K562 (cell line): Measurements from ENCODE around the gene SRSF6. TPM values are rescaled to one million over a fixed set of nuclear protein-coding genes. Genes with fewer than 3 reads are reported as not detected.

Experiments
- CBX3 ChIP-seq, 2 experiments: IDR thresholded peaks; 1 replicate in 1 of 2; 2 replicates in 1 of 2; pipeline ENCODE4 v1.6.1; 2012; ENCODE audit warnings: inconsistent platforms in 2 of 2, low read length in 2 of 2, borderline replicate concordance in 1 of 2, control low read depth in 1 of 2
- DMBX1 ChIP-seq: fragments of 250-450 bp; sonication (Bioruptor Pico); IDR thresholded peaks from 2 replicates; pipeline ENCODE4 v1.8.0; 2022; ENCODE audit warnings: inconsistent platforms, mild to moderate bottlenecking, moderate library complexity, borderline replicate concordance
- E2F5 ChIP-seq: sonication (generic); formaldehyde crosslinking; IDR thresholded peaks from 2 replicates; pipeline ENCODE4 v1.8.0; 2022; ENCODE audit warnings: mild to moderate bottlenecking, missing genetic modification reagents
- ILF3 ChIP-seq: fragments of 450-650 bp; IDR thresholded peaks from 2 replicates; pipeline ENCODE4 v1.6.1; 2018; ENCODE audit warnings: antibody characterized with exemption, mild to moderate bottlenecking, moderate library complexity, borderline replicate concordance
- PCBP1 ChIP-seq: fragments of 200-400 bp; formaldehyde crosslinking; IDR thresholded peaks from 2 replicates; pipeline ENCODE4 v1.6.1; 2018; ENCODE audit warnings: mild to moderate bottlenecking, low read depth, low read length; ENCODE audit not compliant: poor library complexity, severe bottlenecking
- RBM39 ChIP-seq: fragments of 200-400 bp; formaldehyde crosslinking; optimal IDR thresholded peaks from 2 replicates; pipeline ENCODE3; 2018; ENCODE audit warnings: low read depth, low read length
- SRSF1 ChIP-seq: fragments of 200-400 bp; formaldehyde crosslinking; IDR thresholded peaks from 2 replicates; pipeline ENCODE4 v1.6.1; 2017; ENCODE audit warnings: mild to moderate bottlenecking, low read depth, low read length, moderate library complexity
- TEAD1 ChIP-seq, 2 experiments: fragments of 450-650 bp in 1 of 2; sonication (generic) in 1 of 2; formaldehyde crosslinking; IDR thresholded peaks; 2 replicates each; pipeline versions ENCODE4 v1.4.0 to v1.8.0; 2020 to 2022; ENCODE audit warnings: mild to moderate bottlenecking in 2 of 2, missing genetic modification reagents in 1 of 2
- ZKSCAN8 ChIP-seq: fragments of 200-800 bp; sonication (Bioruptor generic); IDR thresholded peaks from 2 replicates; pipeline ENCODE4 v1.6.1; 2016; ENCODE audit warnings: missing genetic modification characterization, missing compliant biosample characterization
- ZNF717 ChIP-seq: fragments of 250-450 bp; sonication (Bioruptor Pico); IDR thresholded peaks from 2 replicates; pipeline ENCODE4 v1.5.0; 2021
- ZNF75A ChIP-seq: fragments of 450-650 bp; formaldehyde crosslinking; IDR thresholded peaks from 2 replicates; pipeline ENCODE4 v1.4.0; 2020; ENCODE audit warnings: mild to moderate bottlenecking
- polyA plus RNA-seq, 8 experiments: library from polyadenylated mRNA; depleted of rRNA in 4 of 8; stranded (reverse) in 5 of 8; unstranded in 3 of 8; fragments of >200 nt; fragmentation: Nextera tagmentation in 2 of 8; fragmentation: Illumina TruSeq in 1 of 8; extraction: Ambion mirVana in 2 of 8; extraction: Trizol in 1 of 8; gene quantifications; 2 replicates each; pipeline versions ENCODE4 v1.2.1 to v1.2.3, GENCODE V29; 2011 to 2014; ENCODE audit warnings: inconsistent platforms in 1 of 8, missing spikeins in 1 of 8
- total RNA-seq, 7 experiments: library from RNA; depleted of rRNA in 6 of 7; stranded (reverse); fragments of >200 nt in 6 of 7; fragmentation: Illumina TruSeq in 2 of 7; extraction: Trizol in 2 of 7; gene quantifications; 2 replicates each; pipeline versions ENCODE4 v1.2.1 to v1.2.3, GENCODE V29; 2011 to 2021; ENCODE audit warnings: low replicate concordance in 1 of 7
- TF ChIP-seq, protein P1 (sequence below), 2 experiments: fragments of 450-650 bp; formaldehyde crosslinking in 1 of 2; IDR thresholded peaks; 2 replicates each; pipeline versions ENCODE4 v1.4.0 to v1.6.1; 2014 to 2020; ENCODE audit warnings: mild to moderate bottlenecking in 2 of 2, borderline replicate concordance in 1 of 2, low read depth in 1 of 2
- TF ChIP-seq, protein P2 (sequence below), 2 experiments: fragments of 250-450 bp in 1 of 2; fragments of 450-650 bp in 1 of 2; sonication (Bioruptor Pico) in 1 of 2; IDR thresholded peaks; 2 replicates each; pipeline versions ENCODE4 v1.6.1 to v1.8.0; 2016 to 2021; ENCODE audit warnings: mild to moderate bottlenecking in 2 of 2, moderate library complexity in 2 of 2, missing compliant biosample characterization in 1 of 2, missing genetic modification characterization in 1 of 2
- TF ChIP-seq, protein P3 (sequence below), 3 experiments: fragments of 200-800 bp in 1 of 3; sonication (Bioruptor generic) in 1 of 3; sonication (generic) in 1 of 3; formaldehyde crosslinking in 1 of 3; IDR thresholded peaks; 2 replicates each; pipeline versions ENCODE4 v1.6.1 to v1.8.0; 2016 to 2022; ENCODE audit warnings: mild to moderate bottlenecking in 2 of 3, missing compliant biosample characterization in 2 of 3, missing genetic modification characterization in 2 of 3, missing genetic modification reagents in 1 of 3

SRSF6 gene
- total and polyA plus RNA-seq, 9 of the 15 experiments (the other 6 are each of a cell fraction or from before 2014, with no cell fraction given), result 52.4 to 165 (median 117) TPM

GRCh38 chr20:43456809-43457639 lies 672 bp upstream of the SRSF6 start (continued):
- TF ChIP-seq E2F5 (CRISPR knock-in tag) (no peak), ZKSCAN8 (CRISPR knock-in tag) (no peak), PCBP1 (no peak), ZNF75A (CRISPR knock-in tag) (no peak), RBM39 (no peak), DMBX1 (CRISPR knock-in tag) (no peak), SRSF1 (no peak), TEAD1 (CRISPR knock-in tag; IDR thresholded peaks at IDR 0.05) (no peak), ILF3 (no peak), CBX3 (IDR thresholded peaks at IDR 0.05; ENCODE audit: borderline replicate concordance in 1 of 2, low read length in 2 of 2) (no peak), ZNF717 (no peak)
- TF ChIP-seq, protein P1, sequence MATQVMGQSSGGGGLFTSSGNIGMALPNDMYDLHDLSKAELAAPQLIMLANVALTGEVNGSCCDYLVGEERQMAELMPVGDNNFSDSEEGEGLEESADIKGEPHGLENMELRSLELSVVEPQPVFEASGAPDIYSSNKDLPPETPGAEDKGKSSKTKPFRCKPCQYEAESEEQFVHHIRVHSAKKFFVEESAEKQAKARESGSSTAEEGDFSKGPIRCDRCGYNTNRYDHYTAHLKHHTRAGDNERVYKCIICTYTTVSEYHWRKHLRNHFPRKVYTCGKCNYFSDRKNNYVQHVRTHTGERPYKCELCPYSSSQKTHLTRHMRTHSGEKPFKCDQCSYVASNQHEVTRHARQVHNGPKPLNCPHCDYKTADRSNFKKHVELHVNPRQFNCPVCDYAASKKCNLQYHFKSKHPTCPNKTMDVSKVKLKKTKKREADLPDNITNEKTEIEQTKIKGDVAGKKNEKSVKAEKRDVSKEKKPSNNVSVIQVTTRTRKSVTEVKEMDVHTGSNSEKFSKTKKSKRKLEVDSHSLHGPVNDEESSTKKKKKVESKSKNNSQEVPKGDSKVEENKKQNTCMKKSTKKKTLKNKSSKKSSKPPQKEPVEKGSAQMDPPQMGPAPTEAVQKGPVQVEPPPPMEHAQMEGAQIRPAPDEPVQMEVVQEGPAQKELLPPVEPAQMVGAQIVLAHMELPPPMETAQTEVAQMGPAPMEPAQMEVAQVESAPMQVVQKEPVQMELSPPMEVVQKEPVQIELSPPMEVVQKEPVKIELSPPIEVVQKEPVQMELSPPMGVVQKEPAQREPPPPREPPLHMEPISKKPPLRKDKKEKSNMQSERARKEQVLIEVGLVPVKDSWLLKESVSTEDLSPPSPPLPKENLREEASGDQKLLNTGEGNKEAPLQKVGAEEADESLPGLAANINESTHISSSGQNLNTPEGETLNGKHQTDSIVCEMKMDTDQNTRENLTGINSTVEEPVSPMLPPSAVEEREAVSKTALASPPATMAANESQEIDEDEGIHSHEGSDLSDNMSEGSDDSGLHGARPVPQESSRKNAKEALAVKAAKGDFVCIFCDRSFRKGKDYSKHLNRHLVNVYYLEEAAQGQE (IDR thresholded peaks at IDR 0.05; ENCODE audit: borderline replicate concordance), result no peak
- TF ChIP-seq, protein P1 (CRISPR knock-in tag; IDR thresholded peaks at IDR 0.05; ENCODE audit: low read depth), result no peak
- TF ChIP-seq, protein P2, sequence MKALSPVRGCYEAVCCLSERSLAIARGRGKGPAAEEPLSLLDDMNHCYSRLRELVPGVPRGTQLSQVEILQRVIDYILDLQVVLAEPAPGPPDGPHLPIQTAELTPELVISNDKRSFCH (CRISPR knock-in tag; IDR thresholded peaks at IDR 0.05), result no peak
- TF ChIP-seq, protein P2 (tag; IDR thresholded peaks at IDR 0.05), result 0 out of 2 replicates have a peak, but pooled peaks have one; percentile 20
- TF ChIP-seq, protein P3, sequence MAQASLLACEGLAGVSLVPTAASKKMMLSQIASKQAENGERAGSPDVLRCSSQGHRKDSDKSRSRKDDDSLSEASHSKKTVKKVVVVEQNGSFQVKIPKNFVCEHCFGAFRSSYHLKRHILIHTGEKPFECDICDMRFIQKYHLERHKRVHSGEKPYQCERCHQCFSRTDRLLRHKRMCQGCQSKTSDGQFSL (CRISPR knock-in tag; IDR thresholded peaks at IDR 0.05), result no peak
- TF ChIP-seq, protein P3 (tag; IDR thresholded peaks at IDR 0.05), result no peak
